Measurements from ENCODE around the gene EDIL3.

DNA sequence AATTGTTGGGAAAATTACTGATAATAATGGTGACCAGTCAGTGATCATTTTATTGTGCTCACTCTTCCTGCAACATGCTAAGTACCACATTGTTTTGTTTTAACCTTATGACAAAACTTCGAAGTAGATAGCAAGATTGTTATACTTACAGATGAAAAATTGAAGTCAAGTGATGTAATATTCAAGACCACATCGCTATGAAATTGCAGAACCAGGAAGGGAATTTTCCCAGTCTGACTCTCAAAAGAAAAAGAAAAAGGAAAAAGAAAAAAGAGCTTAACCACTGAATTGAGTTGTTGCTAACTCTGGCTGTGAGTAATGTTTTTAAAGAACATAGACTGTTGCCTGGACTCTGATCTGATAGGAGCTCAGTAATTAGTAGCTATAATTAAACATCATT is 493.4 kb downstream of the EDIL3 start:
- TF ChIP-seq, protein P1, sequence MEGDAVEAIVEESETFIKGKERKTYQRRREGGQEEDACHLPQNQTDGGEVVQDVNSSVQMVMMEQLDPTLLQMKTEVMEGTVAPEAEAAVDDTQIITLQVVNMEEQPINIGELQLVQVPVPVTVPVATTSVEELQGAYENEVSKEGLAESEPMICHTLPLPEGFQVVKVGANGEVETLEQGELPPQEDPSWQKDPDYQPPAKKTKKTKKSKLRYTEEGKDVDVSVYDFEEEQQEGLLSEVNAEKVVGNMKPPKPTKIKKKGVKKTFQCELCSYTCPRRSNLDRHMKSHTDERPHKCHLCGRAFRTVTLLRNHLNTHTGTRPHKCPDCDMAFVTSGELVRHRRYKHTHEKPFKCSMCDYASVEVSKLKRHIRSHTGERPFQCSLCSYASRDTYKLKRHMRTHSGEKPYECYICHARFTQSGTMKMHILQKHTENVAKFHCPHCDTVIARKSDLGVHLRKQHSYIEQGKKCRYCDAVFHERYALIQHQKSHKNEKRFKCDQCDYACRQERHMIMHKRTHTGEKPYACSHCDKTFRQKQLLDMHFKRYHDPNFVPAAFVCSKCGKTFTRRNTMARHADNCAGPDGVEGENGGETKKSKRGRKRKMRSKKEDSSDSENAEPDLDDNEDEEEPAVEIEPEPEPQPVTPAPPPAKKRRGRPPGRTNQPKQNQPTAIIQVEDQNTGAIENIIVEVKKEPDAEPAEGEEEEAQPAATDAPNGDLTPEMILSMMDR (IDR thresholded peaks at IDR 0.05) = no peak
- TF ChIP-seq POLR2AphosphoS5 (IDR thresholded peaks at IDR 0.05) = no peak
- no peak for TF ChIP-seq POLR2A (IDR thresholded peaks at IDR 0.05)

All from breast epithelium (tissue), 3 donors.